ENCODE data around the gene SENP5. TPM values are rescaled to one million over a fixed set of nuclear protein-coding genes. Genes with fewer than 3 reads are reported as not detected.

The SENP5 gene
- total and polyA plus RNA-seq, 7 donors, result 8.1 to 37.7 (median 21.3) TPM

DNA sequence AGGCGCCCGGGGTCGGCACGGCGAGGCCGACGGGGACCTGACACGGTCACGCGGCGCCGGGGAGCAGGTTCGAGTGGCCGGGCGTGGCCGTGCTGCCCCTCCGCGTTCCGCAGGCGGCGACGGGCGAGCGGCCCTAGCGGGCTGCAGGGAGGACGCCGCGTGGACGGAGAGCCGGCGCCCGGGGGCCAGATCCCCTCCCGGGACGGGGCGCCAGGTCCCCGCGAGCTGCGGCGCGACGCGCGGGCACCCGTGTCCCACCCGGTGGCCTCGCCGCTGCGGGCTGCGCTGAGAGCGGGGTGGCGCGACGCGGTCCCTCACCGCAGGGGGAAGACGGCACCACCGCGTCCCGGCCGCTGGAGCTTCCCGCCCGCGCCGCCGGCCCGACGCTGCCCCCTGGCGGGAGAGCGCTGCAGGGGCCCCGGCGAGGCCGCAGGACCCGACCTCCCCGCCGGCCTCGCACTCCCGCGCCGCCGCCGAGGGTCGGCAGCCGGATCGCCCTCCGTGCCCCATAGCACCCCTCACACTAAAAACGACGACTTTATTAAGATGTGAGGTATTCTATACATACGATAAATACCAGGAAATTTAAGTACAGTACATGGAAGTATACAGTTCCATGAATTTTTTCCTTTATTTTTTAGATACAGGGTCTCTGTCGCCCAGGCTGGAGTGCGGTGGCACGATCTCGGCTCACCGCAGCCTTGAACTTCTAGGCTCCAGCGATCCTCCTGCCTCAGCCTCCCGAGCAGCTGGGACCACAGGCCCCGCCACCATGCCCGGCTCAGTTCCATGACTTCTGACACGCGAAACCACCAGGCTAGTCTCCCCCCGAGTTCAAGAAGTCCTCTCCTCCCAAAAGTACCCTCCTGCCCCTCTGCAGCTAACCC lies 102.2 kb downstream of the SENP5 start:
- WGBS, 3 donors, result 9 to 15% (median 13%) methylated on average over 57 to 100 of the region's 100 CpGs
- intact Hi-C loops (cut with DNase I), result loop anchor here (2.0 to 5.0 kb wide), 2 partner anchors 131 to 133 kb away; no protein-coding TSS in a partner anchor
- Histone ChIP-seq H3K4me3 (peak overlapping the region; percentile 94), H3K9me3 (no peaks in the 10 kb centered on the region), H3K4me1 (peaks cover 6% of the 10 kb centered on the region), H3K36me3 (ENCODE audit: insufficient read depth in 1 of 2, low read depth in 1 of 2) (peaks cover 0 to 8% of the 10 kb centered on the region in 2 donors), H3K27me3 (ENCODE audit: insufficient read depth in 3 of 3, low read length in 2 of 3) (no peaks in the 10 kb centered on the region), H3K27ac (peak overlapping the region; percentile 81)
- peak; percentile 86 to 93 (median 90) for ATAC-seq
- peak; percentile 92 for TF ChIP-seq CTCF (IDR thresholded peaks at IDR 0.05)
- DNase-seq, result peak; percentile 70 to 85

DNA sequence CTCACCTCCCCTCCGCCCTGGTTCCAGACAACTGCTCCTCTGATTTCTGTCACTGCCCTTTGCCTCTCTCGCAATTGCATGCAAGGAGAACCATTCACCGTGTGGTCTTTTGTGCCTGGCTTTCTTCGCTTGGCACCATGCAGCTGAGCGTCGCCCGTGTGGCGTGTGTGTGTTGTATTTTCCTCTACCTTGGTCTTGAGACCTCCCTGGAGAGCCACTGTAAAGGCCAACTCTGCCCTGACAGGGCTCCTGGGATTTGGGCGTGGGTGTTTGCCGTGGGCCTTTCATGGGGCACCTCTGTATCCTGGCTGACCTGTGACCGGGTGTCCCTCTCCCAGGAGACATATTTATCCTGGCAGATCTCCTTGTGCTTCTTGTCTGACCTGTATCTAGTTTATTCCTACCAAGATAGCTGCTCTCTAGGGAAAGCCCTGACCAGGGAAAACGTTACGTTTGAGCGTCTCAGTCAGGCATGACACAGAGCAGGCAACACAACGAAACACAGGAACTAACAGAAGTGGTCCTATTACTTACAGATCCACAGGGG lies 102.9 kb downstream of the SENP5 start:
- no peak overlapping the region for H3K4me3 ChIP-seq
- DNase-seq (no peak), ATAC-seq (no peak)
- no peak overlapping the region for H3K27ac ChIP-seq
- H3K36me3 ChIP-seq (ENCODE audit: insufficient read depth in 1 of 2, low read depth in 1 of 2), result peaks cover 0 to 5% of the 10 kb centered on the region in 2 donors
- 85 to 92% (median 87%) methylated on average over 15 of the region's 15 CpGs for WGBS, 3 donors
- intact Hi-C loops (cut with DNase I), result no loop called here
- H3K4me1 ChIP-seq, result peaks cover 6% of the 10 kb centered on the region
- TF ChIP-seq CTCF (IDR thresholded peaks at IDR 0.05), result no peak
- no peaks in the 10 kb centered on the region for H3K9me3 ChIP-seq
- no peaks in the 10 kb centered on the region for H3K27me3 ChIP-seq (ENCODE audit: insufficient read depth in 3 of 3, low read length in 2 of 3)

GRCh38 chr3:196971094-196971698 lies 103.5 kb downstream of the SENP5 start:
- Histone ChIP-seq H3K4me3 (no peak overlapping the region), H3K27ac (no peak overlapping the region), H3K9me3 (no peaks in the 10 kb centered on the region), H3K4me1 (peaks cover 6% of the 10 kb centered on the region), H3K36me3 (ENCODE audit: insufficient read depth in 1 of 2, low read depth in 1 of 2) (peaks cover 0 to 5% of the 10 kb centered on the region in 2 donors), H3K27me3 (ENCODE audit: insufficient read depth in 3 of 3, low read length in 2 of 3) (no peaks in the 10 kb centered on the region)
- ATAC-seq (no peak), DNase-seq (no peak)
- no peak for TF ChIP-seq CTCF (IDR thresholded peaks at IDR 0.05)
- WGBS, 3 donors, result 83 to 87% (median 84%) methylated on average over 7 of the region's 7 CpGs
- intact Hi-C loops (cut with DNase I), result no loop called here

DNA sequence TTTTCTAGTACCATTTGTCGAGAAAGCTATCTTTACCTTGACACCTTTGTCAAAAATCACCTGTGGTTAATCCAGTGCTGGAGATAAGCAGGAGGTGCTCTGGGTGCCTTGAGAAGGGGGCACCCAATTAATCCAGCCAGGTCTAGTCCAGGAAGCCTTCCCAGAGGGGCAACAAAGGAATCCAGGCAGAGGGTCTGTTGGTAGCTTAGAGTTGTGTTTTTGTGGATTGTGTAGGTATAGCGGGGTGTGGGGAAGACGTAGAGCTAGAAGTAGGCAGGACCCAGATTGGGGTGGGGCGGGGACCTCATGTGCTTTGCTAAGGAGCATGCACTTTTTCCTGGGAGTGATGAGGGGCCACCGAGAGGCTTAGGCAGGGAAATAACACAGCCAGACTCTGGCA lies 106.9 kb downstream of the SENP5 start:
- ATAC-seq (no peak), DNase-seq (no peak)
- H3K27ac ChIP-seq, result no peak overlapping the region
- no peaks in the 10 kb centered on the region for H3K27me3 ChIP-seq (ENCODE audit: insufficient read depth in 3 of 3, low read length in 2 of 3)
- no peak for TF ChIP-seq CTCF (IDR thresholded peaks at IDR 0.05)
- intact Hi-C loops (cut with DNase I), result loop anchor here in 1 of 2 donors (1.0 kb wide), 1 partner anchor 55 kb away; the partner anchor contains the start of gene MELTF
- H3K4me1 ChIP-seq, result no peaks in the 10 kb centered on the region
- no peaks in the 10 kb centered on the region for H3K36me3 ChIP-seq (ENCODE audit: insufficient read depth in 1 of 2, low read depth in 1 of 2)
- H3K4me3 ChIP-seq, result no peak overlapping the region
- H3K9me3 ChIP-seq, result no peaks in the 10 kb centered on the region
- 85 to 88% (median 88%) methylated on average over 5 of the region's 5 CpGs for WGBS, 3 donors
